GM12872 (cell line): Measurements from ENCODE around the gene UBR7.
A peak's percentile ranks its signal among the peaks of the same experiment; 100 is the strongest.

Experiments used
- TF ChIP-seq, protein P1 (sequence below): IDR thresholded peaks from 3 replicates; pipeline ENCODE4 v1.5.1; 2011; ENCODE audit warnings: low read depth, mild to moderate bottlenecking, low read length, moderate library complexity; ENCODE audit not compliant: insufficient read depth

UBR7 gene

DNA sequence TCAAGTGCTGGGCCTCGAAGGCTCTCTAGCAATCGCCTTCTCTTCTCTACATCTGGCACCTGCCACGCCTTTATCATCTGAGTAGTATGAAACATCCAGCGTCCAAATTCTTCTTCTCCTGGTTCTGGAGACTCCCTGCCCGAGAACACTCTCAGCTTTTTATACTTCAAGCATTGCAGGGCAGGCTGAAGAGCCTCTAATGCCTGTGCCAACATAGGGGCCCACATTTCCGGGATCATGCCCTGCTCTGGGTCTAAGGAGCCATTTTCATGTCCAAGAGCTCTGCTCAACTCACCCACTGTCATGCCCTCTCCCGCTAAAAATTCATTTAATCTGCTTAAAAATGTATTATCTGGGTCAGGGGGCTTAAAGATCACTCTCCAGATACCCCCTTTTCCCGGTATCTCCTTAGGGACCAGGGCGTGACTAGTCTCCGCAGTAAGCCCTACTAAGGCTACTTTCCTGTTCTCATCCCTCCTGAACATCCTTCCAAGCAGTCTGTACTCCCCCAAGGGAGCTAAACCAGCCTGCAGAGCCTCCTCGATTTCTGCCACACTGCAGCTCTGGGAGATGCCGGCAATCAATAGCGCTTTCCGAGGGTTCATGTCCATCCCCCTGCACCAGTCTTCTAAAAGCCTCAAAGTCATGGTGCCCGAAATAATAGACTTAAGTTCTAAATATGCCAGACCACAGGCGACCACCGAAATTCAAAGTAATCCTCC is 23.3 kb upstream of the UBR7 start:
- TF ChIP-seq, protein P1, sequence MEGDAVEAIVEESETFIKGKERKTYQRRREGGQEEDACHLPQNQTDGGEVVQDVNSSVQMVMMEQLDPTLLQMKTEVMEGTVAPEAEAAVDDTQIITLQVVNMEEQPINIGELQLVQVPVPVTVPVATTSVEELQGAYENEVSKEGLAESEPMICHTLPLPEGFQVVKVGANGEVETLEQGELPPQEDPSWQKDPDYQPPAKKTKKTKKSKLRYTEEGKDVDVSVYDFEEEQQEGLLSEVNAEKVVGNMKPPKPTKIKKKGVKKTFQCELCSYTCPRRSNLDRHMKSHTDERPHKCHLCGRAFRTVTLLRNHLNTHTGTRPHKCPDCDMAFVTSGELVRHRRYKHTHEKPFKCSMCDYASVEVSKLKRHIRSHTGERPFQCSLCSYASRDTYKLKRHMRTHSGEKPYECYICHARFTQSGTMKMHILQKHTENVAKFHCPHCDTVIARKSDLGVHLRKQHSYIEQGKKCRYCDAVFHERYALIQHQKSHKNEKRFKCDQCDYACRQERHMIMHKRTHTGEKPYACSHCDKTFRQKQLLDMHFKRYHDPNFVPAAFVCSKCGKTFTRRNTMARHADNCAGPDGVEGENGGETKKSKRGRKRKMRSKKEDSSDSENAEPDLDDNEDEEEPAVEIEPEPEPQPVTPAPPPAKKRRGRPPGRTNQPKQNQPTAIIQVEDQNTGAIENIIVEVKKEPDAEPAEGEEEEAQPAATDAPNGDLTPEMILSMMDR: no peak

DNA sequence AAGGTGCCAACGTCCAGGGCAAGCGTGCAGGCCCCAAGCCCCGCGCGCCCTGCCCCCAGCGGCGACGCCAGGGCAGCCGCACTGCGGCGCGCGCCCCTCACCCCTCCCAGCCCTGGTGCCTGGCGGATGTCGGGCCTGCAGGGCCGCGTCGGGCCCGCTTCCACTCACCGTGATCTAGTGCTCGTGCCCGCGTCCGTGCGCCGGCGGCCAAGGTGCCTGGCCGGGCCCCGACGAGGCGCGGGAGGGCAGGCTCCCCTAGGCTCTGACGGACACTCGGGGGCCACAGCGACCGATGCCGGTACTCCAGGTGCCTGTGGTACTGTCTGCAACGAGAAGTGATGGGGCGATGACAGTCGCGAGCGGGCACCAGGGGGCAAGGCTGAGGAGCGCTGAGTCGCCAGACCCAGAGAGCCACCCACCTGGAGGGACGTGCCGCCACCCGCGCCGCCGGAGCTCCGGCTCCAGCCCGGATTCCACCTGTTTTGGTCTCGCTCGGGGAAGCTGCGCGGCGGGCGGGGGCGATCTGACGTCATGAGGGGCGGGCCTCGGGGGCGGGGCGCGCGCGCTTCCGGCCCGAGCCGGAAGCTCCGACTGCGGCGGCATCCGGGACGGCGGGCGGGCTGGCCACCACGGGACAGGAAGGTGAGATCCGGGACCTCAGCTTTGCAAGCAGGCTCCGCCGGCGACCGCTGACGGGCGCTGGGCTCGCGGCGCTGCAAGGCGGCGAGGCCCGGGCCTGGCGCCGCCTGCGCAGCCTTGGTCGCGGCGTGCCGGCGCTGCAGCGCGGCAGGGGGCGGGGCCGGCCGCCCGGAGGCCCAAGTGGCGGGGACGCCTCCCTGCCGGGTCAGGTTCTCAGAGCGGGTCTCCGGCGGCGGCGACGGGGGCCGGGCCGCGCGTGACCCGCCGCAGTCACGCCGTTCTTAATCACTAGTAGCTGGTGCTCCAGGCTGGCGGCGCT is 22.4 kb upstream of the UBR7 start, which contains the start of the genes LYSET and MOAP1:
TSS of gene LYSET (plus strand) at position 927 of the 958 bp plus-strand sequence. CDS start 89 bp downstream, outside the sequence.
TSS of gene MOAP1 (minus strand) at position 507 of the 958 bp plus-strand sequence. CDS start 655 bp downstream, outside the sequence.
- TF ChIP-seq, protein P1: peak; percentile 30; the same call in 1 of the 3 replicates

DNA sequence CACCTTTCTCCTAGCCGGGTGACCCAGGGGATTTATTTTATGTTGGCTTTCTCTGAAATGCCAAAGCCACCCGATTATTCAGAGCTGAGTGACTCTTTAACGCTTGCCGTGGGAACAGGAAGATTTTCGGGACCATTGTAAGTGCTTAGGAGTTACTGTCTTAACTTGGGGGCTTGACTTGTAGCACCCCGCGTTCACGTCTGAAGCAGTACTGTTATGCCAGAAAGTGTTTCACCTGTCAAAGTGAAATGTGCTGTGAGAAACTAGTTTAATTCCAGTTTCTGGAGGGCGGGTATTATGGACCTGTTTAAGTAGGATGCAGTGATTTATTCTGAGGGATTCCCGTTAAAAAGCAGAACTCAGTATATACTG is 21.7 kb upstream of the UBR7 start:
- TF ChIP-seq, protein P1: no peak

DNA sequence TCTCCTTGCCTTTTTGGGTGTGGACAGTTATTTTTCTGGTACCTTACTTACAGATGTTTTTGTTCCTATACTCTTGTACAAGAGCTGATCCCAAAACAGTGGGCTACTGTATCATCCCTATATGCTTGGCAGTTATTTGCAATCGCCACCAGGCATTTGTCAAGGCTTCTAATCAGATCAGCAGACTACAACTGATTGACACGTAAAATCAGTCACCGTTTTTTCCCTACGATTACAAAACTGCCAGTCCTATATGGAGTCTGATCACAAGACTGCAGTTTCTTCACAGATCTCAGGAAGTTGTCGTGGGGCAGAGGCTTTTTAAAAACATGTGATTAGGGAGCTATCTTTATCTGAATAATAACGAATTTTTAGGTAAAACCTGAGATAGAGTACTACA is 20.6 kb upstream of the UBR7 start:
- TF ChIP-seq, protein P1: no peak

DNA sequence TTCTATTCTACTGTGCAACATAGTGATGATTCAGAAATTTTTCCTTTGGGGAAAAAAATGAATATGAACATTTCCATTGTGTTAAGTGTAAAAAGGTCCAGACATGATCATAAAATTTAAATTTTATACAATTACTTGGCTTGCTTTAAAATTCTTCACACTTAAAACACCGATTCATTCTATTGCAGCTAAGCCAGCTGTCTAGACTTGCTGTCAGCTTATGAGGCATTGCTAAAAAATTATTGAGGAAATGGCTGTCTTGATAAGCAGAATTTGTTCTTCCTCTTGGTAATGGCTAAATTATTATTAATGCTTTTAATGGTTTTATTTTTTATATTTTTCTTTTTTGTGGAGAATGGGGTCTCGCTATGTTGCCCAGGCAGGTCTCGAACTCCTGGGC is 20.1 kb upstream of the UBR7 start:
- TF ChIP-seq, protein P1: no peak

DNA sequence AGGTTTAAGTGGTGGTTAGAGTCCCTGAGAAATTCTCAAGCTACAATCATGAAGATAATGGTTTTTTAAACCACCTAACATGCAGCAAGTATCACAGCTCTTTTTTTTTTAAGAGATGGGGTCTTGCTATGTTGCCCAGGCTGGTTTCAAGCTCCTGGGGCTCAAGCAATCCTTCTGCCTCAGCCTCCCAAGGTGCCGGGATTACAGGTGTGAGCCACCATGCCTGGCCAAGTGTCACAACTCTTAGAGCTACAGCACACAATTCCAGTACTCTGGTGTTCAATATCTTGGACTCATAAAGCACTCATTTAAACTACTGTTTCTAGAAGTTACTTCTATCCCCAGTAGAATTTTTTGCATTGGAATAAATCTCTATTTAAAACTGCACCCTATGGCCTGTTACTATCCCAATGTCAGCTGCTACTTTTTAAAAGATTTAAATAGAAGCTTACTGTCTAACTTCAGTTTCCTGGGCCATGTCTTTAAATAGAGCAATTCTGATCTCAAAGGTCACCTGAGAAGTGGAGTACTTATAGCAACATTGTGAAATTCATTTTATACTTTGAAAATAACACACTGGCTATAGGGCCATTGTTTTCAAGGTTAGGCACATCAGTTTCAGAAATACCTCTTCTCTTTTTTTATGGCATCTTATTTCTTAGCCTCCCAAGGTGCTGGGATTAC is 11.6 kb upstream of the UBR7 start:
- TF ChIP-seq, protein P1: no peak

DNA sequence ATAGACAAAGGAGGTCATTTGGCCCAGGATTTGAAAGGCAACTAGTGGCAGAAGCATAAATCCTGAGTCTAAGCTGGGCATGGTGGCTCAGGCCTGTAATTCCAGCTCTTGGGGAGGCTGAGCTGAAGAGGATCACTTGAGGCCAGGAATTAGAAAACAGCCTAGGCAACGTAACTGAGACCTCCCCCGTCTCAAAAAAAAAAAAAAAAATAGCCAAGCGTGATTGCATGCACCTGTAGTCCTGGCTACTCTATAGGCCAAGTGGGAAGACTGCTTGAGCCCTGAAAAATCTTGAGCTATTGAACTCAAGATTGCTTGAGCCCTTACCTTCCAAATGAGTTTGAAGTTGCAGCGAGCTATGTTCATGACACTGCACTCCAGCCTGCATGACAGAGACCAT is 8.0 kb upstream of the UBR7 start:
- TF ChIP-seq, protein P1: no peak
